Neural progenitor cell (in vitro differentiated cells): ENCODE results near the gene BCKDK. TPM values are rescaled to one million over a fixed set of nuclear protein-coding genes. Genes with fewer than 3 reads are reported as not detected.

Experiments
- DNase-seq: peaks from one replicate; pipeline ENCODE4 v3.0.0-alpha.2; 2016; ENCODE audit warnings: low spot score
- H2AFZ ChIP-seq: fragments of 200-600 bp; sonication (generic); replicated peaks from 2 replicates; pipeline ENCODE4 v1.6.1; 2016; ENCODE audit warnings: antibody characterized with exemption
- H3F3A ChIP-seq: fragments of 200-600 bp; sonication (generic); 2 replicates; pipeline ENCODE4 v1.6.1; 2016; ENCODE audit warnings: antibody characterized with exemption, low read depth
- H3K27ac ChIP-seq: fragments of 200-600 bp; sonication (generic); 2 replicates; pipeline ENCODE4 v1.5.1; 2016; ENCODE audit warnings: mild to moderate bottlenecking
- H3K27me3 ChIP-seq: fragments of 200-600 bp; sonication (generic); 2 replicates; pipeline ENCODE4 v1.6.1; 2016; ENCODE audit warnings: mild to moderate bottlenecking, moderate library complexity
- H3K36me3 ChIP-seq: fragments of 200-600 bp; sonication (generic); 2 replicates; pipeline ENCODE4 v1.5.1; 2016
- H3K4me1 ChIP-seq: fragments of 200-600 bp; sonication (generic); 2 replicates; pipeline ENCODE4 v1.6.1; 2016; ENCODE audit warnings: mixed run types
- H3K4me2 ChIP-seq: fragments of 200-600 bp; sonication (generic); 2 replicates; pipeline ENCODE4 v1.6.1; 2016
- H3K4me3 ChIP-seq: fragments of 200-600 bp; sonication (generic); 2 replicates; pipeline ENCODE4 v1.5.1; 2016
- H3K79me2 ChIP-seq: fragments of 200-600 bp; sonication (generic); 2 replicates; pipeline ENCODE4 v1.6.1; 2016; ENCODE audit warnings: low read depth
- H3K9ac ChIP-seq: fragments of 200-600 bp; sonication (generic); 2 replicates; pipeline ENCODE4 v1.6.1; 2016
- H3K9me3 ChIP-seq: fragments of 200-600 bp; sonication (generic); 2 replicates; pipeline ENCODE4 v1.5.1; 2016; ENCODE audit warnings: low read depth
- H4K20me1 ChIP-seq: fragments of 200-600 bp; sonication (generic); 2 replicates; pipeline ENCODE4 v1.6.1; 2016; ENCODE audit warnings: low read depth
- H3K27ac Mint-ChIP-seq: 3 replicates; pipeline ENCODE4 v1.8.0; 2021; ENCODE audit warnings: mixed read lengths
- H3K27me3 Mint-ChIP-seq: 2 replicates; pipeline ENCODE4 v1.8.0; 2022; ENCODE audit warnings: low read depth, mild to moderate bottlenecking, inconsistent platforms, moderate library complexity, mixed read lengths; ENCODE audit not compliant: insufficient read depth
- H3K36me3 Mint-ChIP-seq: 3 replicates; pipeline ENCODE4 v1.8.0; 2021; ENCODE audit warnings: mixed read lengths
- H3K4me1 Mint-ChIP-seq: 3 replicates; pipeline ENCODE4 v1.8.0; 2021; ENCODE audit warnings: mixed read lengths
- H3K4me3 Mint-ChIP-seq: 3 replicates; pipeline ENCODE4 v1.8.0; 2021; ENCODE audit warnings: mild to moderate bottlenecking, moderate library complexity, mixed read lengths
- H3K9me3 Mint-ChIP-seq: 3 replicates; pipeline ENCODE4 v1.8.0; 2020; ENCODE audit warnings: mixed read lengths
- CTCF ChIP-seq: fragments of 200-600 bp; sonication (generic); IDR thresholded peaks from 2 replicates; pipeline ENCODE4 v1.5.1; 2017; ENCODE audit warnings: antibody characterized with exemption, mild to moderate bottlenecking
- EZH2 ChIP-seq: fragments of 200-600 bp; sonication (generic); IDR thresholded peaks from 2 replicates; pipeline ENCODE4 v1.6.1; 2017; ENCODE audit warnings: antibody characterized with exemption, mild to moderate bottlenecking, moderate library complexity
- EZH2phosphoT487 ChIP-seq: fragments of 200-600 bp; sonication (generic); IDR thresholded peaks from 2 replicates; pipeline ENCODE4 v1.6.1; 2017; ENCODE audit warnings: antibody characterized with exemption
- total RNA-seq: library from RNA; depleted of rRNA; stranded (reverse); fragments of >200 nt; gene quantifications from 2 replicates; pipeline ENCODE4 v1.2.3, GENCODE V29; 2015; ENCODE audit warnings: low replicate concordance

The BCKDK gene
- total RNA-seq, 1 donor from 2014 or later: 19.8 TPM

- Histone ChIP-seq H3K4me3 (no peak overlapping the region), H3K79me2 (no peaks in the 10 kb centered on the region), H3K9ac (no peak overlapping the region), H2AFZ (no peak overlapping the region), H3K27ac (no peak overlapping the region), H4K20me1 (peaks cover 6% of the 10 kb centered on the region), H3K4me1 (peaks cover 16% of the 10 kb centered on the region), H3K27me3 (no peaks in the 10 kb centered on the region), H3F3A (peaks cover 20% of the 10 kb centered on the region), H3K4me2 (no peak overlapping the region), H3K36me3 (no peaks in the 10 kb centered on the region), H3K9me3 (no peaks in the 10 kb centered on the region)
- Mint-ChIP-seq H3K27ac (no peak overlapping the region), H3K4me1 (peaks cover 25% of the 10 kb centered on the region), H3K4me3 (no peak overlapping the region), H3K9me3 (no peaks in the 10 kb centered on the region), H3K36me3 (peaks cover 11% of the 10 kb centered on the region), H3K27me3 (peaks cover 7% of the 10 kb centered on the region)
- no peak for TF ChIP-seq EZH2phosphoT487
- TF ChIP-seq CTCF: no peak
- no peak for TF ChIP-seq EZH2
- DNase-seq: no peak
Observed at GRCh38 chr16:31131416-31131815, 23.2 kb downstream of the BCKDK start.

GRCh38 chr16:31131841-31132271 lies 23.7 kb downstream of the BCKDK start:
- H3K4me3 Mint-ChIP-seq: no peak overlapping the region
- Histone ChIP-seq H3K27ac (no peak overlapping the region), H3K9me3 (no peaks in the 10 kb centered on the region), H2AFZ (no peak overlapping the region), H3K36me3 (no peaks in the 10 kb centered on the region), H3K4me1 (peaks cover 16% of the 10 kb centered on the region), H4K20me1 (peaks cover 6% of the 10 kb centered on the region), H3F3A (peaks cover 20% of the 10 kb centered on the region), H3K4me3 (no peak overlapping the region), H3K9ac (no peak overlapping the region), H3K4me2 (no peak overlapping the region), H3K79me2 (no peaks in the 10 kb centered on the region), H3K27me3 (no peaks in the 10 kb centered on the region)
- no peak for DNase-seq
- no peak for TF ChIP-seq CTCF
- TF ChIP-seq EZH2: no peak
- no peak for TF ChIP-seq EZH2phosphoT487
- H3K4me1 Mint-ChIP-seq: peaks cover 25% of the 10 kb centered on the region
- H3K36me3 Mint-ChIP-seq: peaks cover 11% of the 10 kb centered on the region
- H3K27ac Mint-ChIP-seq: no peak overlapping the region
- H3K27me3 Mint-ChIP-seq: peaks cover 8% of the 10 kb centered on the region
- H3K9me3 Mint-ChIP-seq: no peaks in the 10 kb centered on the region

GRCh38 chr16:31132303-31132979 lies 24.3 kb downstream of the BCKDK start:
- Mint-ChIP-seq H3K9me3 (no peaks in the 10 kb centered on the region), H3K36me3 (peaks cover 11% of the 10 kb centered on the region), H3K27ac (no peak overlapping the region), H3K4me1 (peaks cover 25% of the 10 kb centered on the region), H3K27me3 (peaks cover 9% of the 10 kb centered on the region), H3K4me3 (no peak overlapping the region)
- Histone ChIP-seq H3K27me3 (no peaks in the 10 kb centered on the region), H3K9ac (no peak overlapping the region), H3K4me3 (no peak overlapping the region), H3F3A (peaks cover 20% of the 10 kb centered on the region), H3K4me1 (peaks cover 16% of the 10 kb centered on the region), H3K79me2 (no peaks in the 10 kb centered on the region), H3K9me3 (no peaks in the 10 kb centered on the region), H3K27ac (no peak overlapping the region), H2AFZ (no peak overlapping the region), H4K20me1 (peaks cover 6% of the 10 kb centered on the region), H3K36me3 (no peaks in the 10 kb centered on the region), H3K4me2 (no peak overlapping the region)
- TF ChIP-seq EZH2 (no peak), EZH2phosphoT487 (no peak), CTCF (no peak)
- no peak for DNase-seq
